ENCODE results near the gene RNPEPL1. TPM values are rescaled to one million over a fixed set of nuclear protein-coding genes. Genes with fewer than 3 reads are reported as not detected.
A peak's percentile ranks its signal among the peaks of the same experiment; 100 is the strongest.

Gene RNPEPL1
- total and polyA plus RNA-seq, 2 experiments from 2014 or later, result 6.0 to 21.0 TPM

DNA sequence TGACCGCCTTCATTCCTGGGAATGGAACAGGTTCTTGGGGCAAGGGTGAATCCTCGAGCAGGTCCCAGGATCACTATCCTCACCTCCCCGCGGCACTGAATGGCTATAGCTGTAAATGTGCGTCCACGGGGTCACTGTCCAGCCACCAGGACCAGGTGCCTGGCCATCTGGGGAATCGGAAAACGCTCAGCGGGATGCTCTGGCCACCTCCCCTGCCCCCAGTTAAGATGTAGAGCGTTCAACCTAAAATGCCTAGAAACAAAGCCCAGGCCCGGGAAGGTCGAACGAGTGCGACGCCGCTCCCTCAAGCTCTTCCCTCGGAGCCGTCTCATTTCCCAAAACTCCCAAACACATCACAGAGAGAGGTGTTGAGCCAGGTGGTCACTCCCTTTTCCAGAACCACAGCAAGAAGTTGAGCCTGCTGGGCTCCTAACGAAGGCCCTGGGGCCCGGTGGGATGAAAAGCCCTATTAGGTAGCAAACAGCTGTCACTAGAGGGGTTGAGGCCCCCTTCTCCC, 17.5 kb downstream of the RNPEPL1 start:
- peaks cover 19% of the 10 kb centered on the region for H3K27me3 Mint-ChIP-seq (ENCODE audit: insufficient read depth, low read depth, poor library complexity)
- TF ChIP-seq, protein P1, sequence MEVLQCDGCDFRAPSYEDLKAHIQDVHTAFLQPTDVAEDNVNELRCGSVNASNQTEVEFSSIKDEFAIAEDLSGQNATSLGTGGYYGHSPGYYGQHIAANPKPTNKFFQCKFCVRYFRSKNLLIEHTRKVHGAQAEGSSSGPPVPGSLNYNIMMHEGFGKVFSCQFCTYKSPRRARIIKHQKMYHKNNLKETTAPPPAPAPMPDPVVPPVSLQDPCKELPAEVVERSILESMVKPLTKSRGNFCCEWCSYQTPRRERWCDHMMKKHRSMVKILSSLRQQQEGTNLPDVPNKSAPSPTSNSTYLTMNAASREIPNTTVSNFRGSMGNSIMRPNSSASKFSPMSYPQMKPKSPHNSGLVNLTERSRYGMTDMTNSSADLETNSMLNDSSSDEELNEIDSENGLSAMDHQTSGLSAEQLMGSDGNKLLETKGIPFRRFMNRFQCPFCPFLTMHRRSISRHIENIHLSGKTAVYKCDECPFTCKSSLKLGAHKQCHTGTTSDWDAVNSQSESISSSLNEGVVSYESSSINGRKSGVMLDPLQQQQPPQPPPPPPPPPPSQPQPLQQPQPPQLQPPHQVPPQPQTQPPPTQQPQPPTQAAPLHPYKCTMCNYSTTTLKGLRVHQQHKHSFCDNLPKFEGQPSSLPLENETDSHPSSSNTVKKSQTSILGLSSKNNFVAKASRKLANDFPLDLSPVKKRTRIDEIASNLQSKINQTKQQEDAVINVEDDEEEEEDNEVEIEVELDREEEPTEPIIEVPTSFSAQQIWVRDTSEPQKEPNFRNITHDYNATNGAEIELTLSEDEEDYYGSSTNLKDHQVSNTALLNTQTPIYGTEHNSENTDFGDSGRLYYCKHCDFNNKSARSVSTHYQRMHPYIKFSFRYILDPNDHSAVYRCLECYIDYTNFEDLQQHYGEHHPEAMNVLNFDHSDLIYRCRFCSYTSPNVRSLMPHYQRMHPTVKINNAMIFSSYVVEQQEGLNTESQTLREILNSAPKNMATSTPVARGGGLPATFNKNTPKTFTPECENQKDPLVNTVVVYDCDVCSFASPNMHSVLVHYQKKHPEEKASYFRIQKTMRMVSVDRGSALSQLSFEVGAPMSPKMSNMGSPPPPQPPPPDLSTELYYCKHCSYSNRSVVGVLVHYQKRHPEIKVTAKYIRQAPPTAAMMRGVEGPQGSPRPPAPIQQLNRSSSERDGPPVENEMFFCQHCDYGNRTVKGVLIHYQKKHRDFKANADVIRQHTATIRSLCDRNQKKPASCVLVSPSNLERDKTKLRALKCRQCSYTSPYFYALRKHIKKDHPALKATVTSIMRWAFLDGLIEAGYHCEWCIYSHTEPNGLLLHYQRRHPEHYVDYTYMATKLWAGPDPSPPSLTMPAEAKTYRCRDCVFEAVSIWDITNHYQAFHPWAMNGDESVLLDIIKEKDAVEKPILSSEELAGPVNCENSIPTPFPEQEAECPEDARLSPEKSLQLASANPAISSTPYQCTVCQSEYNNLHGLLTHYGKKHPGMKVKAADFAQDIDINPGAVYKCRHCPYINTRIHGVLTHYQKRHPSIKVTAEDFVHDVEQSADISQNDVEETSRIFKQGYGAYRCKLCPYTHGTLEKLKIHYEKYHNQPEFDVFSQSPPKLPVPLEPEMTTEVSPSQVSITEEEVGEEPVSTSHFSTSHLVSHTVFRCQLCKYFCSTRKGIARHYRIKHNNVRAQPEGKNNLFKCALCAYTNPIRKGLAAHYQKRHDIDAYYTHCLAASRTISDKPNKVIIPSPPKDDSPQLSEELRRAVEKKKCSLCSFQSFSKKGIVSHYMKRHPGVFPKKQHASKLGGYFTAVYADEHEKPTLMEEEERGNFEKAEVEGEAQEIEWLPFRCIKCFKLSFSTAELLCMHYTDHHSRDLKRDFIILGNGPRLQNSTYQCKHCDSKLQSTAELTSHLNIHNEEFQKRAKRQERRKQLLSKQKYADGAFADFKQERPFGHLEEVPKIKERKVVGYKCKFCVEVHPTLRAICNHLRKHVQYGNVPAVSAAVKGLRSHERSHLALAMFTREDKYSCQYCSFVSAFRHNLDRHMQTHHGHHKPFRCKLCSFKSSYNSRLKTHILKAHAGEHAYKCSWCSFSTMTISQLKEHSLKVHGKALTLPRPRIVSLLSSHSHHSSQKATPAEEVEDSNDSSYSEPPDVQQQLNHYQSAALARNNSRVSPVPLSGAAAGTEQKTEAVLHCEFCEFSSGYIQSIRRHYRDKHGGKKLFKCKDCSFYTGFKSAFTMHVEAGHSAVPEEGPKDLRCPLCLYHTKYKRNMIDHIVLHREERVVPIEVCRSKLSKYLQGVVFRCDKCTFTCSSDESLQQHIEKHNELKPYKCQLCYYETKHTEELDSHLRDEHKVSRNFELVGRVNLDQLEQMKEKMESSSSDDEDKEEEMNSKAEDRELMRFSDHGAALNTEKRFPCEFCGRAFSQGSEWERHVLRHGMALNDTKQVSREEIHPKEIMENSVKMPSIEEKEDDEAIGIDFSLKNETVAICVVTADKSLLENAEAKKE (CRISPR knock-in tag; IDR thresholded peaks at IDR 0.05), result no peak
- TF ChIP-seq JUNB (IDR thresholded peaks at IDR 0.05; ENCODE audit: unreplicated experiment) (no peak), EZH2 (IDR thresholded peaks at IDR 0.05; ENCODE audit: low read depth, unreplicated experiment) (no peak), ZNF331 (CRISPR knock-in tag; IDR thresholded peaks at IDR 0.05; ENCODE audit: low read depth) (no peak), ZNF114 (CRISPR knock-in tag; IDR thresholded peaks at IDR 0.05) (no peak), NANOG (IDR thresholded peaks at IDR 0.05; ENCODE audit: borderline replicate concordance) (no peak), EZH2phosphoT487 (IDR thresholded peaks at IDR 0.05; ENCODE audit: unreplicated experiment) (no peak)
- TF ChIP-seq, protein P2, sequence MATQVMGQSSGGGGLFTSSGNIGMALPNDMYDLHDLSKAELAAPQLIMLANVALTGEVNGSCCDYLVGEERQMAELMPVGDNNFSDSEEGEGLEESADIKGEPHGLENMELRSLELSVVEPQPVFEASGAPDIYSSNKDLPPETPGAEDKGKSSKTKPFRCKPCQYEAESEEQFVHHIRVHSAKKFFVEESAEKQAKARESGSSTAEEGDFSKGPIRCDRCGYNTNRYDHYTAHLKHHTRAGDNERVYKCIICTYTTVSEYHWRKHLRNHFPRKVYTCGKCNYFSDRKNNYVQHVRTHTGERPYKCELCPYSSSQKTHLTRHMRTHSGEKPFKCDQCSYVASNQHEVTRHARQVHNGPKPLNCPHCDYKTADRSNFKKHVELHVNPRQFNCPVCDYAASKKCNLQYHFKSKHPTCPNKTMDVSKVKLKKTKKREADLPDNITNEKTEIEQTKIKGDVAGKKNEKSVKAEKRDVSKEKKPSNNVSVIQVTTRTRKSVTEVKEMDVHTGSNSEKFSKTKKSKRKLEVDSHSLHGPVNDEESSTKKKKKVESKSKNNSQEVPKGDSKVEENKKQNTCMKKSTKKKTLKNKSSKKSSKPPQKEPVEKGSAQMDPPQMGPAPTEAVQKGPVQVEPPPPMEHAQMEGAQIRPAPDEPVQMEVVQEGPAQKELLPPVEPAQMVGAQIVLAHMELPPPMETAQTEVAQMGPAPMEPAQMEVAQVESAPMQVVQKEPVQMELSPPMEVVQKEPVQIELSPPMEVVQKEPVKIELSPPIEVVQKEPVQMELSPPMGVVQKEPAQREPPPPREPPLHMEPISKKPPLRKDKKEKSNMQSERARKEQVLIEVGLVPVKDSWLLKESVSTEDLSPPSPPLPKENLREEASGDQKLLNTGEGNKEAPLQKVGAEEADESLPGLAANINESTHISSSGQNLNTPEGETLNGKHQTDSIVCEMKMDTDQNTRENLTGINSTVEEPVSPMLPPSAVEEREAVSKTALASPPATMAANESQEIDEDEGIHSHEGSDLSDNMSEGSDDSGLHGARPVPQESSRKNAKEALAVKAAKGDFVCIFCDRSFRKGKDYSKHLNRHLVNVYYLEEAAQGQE (IDR thresholded peaks at IDR 0.05; ENCODE audit: unreplicated experiment), result no peak
- TF ChIP-seq, protein P3, sequence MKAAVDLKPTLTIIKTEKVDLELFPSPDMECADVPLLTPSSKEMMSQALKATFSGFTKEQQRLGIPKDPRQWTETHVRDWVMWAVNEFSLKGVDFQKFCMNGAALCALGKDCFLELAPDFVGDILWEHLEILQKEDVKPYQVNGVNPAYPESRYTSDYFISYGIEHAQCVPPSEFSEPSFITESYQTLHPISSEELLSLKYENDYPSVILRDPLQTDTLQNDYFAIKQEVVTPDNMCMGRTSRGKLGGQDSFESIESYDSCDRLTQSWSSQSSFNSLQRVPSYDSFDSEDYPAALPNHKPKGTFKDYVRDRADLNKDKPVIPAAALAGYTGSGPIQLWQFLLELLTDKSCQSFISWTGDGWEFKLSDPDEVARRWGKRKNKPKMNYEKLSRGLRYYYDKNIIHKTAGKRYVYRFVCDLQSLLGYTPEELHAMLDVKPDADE (IDR thresholded peaks at IDR 0.05), result no peak
- TF ChIP-seq, protein P4, sequence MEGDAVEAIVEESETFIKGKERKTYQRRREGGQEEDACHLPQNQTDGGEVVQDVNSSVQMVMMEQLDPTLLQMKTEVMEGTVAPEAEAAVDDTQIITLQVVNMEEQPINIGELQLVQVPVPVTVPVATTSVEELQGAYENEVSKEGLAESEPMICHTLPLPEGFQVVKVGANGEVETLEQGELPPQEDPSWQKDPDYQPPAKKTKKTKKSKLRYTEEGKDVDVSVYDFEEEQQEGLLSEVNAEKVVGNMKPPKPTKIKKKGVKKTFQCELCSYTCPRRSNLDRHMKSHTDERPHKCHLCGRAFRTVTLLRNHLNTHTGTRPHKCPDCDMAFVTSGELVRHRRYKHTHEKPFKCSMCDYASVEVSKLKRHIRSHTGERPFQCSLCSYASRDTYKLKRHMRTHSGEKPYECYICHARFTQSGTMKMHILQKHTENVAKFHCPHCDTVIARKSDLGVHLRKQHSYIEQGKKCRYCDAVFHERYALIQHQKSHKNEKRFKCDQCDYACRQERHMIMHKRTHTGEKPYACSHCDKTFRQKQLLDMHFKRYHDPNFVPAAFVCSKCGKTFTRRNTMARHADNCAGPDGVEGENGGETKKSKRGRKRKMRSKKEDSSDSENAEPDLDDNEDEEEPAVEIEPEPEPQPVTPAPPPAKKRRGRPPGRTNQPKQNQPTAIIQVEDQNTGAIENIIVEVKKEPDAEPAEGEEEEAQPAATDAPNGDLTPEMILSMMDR (conservative IDR thresholded peaks at IDR 0.05; ENCODE audit: low read depth in 2 of 2), result no peak
- H3K36me3 Mint-ChIP-seq (ENCODE audit: low read depth), result peaks cover 6% of the 10 kb centered on the region; the same call in 2 of the 3 replicates
- H2AFZ ChIP-seq, result no peak overlapping the region
- no peaks in the 10 kb centered on the region for H3F3A ChIP-seq (replicated peaks; ENCODE audit: low read depth)
- peak overlapping the region; percentile 94 for H3K4me3 ChIP-seq
- H3K27ac ChIP-seq (ENCODE audit: low read depth), result 0 out of 2 replicates have a peak overlapping the region, but pooled peaks have one; percentile 39
- H3K9me3 Mint-ChIP-seq, result no peaks in the 10 kb centered on the region
- H3K4me1 Mint-ChIP-seq, result peaks cover 36% of the 10 kb centered on the region
- no peaks in the 10 kb centered on the region for H3K36me3 ChIP-seq (ENCODE audit: insufficient read depth)
- peak overlapping the region; percentile 88 for H3K27ac Mint-ChIP-seq
- H3K4me1 ChIP-seq (ENCODE audit: insufficient read depth), result peaks cover 20% of the 10 kb centered on the region
- ATAC-seq (no peak), DNase-seq (ENCODE audit: low spot score) (no peak)
- peak overlapping the region; percentile 96 for H3K4me3 Mint-ChIP-seq
- H3K79me2 ChIP-seq (replicated peaks; ENCODE audit: insufficient read depth), result peaks cover 83% of the 10 kb centered on the region
- peak overlapping the region; percentile 97 for H3K4me2 ChIP-seq
- no peaks in the 10 kb centered on the region for H3K27me3 ChIP-seq (ENCODE audit: insufficient read depth)
- peaks cover 31% of the 10 kb centered on the region for H4K20me1 ChIP-seq (replicated peaks; ENCODE audit: insufficient read depth)
- no peaks in the 10 kb centered on the region for H3K9me2 ChIP-seq (ENCODE audit: insufficient read depth)
